K562 treated with DMSO at 1 percent for 24 hours (cell line): Measurements from ENCODE around the gene TMEM14B. TPM values are rescaled to one million over a fixed set of nuclear protein-coding genes. Genes with fewer than 3 reads are reported as not detected.

Source experiments
- total RNA-seq: library from RNA; unstranded; fragments of 300-600 nt; gene quantifications from 2 replicates; pipeline ENCODE4 v1.2.3, GENCODE V29; 2022; ENCODE audit warnings: low read depth; ENCODE audit not compliant: insufficient read depth

The TMEM14B gene
- 201 and 211 TPM in 2 replicates for total RNA-seq

GRCh38 chr6:10747251-10747972 lies at the start of gene TMEM14B:
TSS of gene TMEM14B (plus strand) at chr6:10747805. CDS start at chr6:10749246, 1,441 bp downstream.

GRCh38 chr6:10722820-10723566 lies 24.6 kb upstream of the TMEM14B start, which contains the start of gene TMEM14C:
TSS of gene TMEM14C (plus strand) at chr6:10723070. CDS start at chr6:10724614, 1,544 bp downstream.

Other genes with a start within 250 kb of the TMEM14B start
- 2.2 and 3.2 TPM in 2 replicates for gene GCNT2, start 226.5 kb upstream of the TMEM14B start, total RNA-seq
- 1.6 TPM in 1 of 2 replicates, not detected in the other for gene C6orf52, start 53.2 kb upstream of the TMEM14B start, total RNA-seq
- gene PAK1IP1, start 52.8 kb upstream of the TMEM14B start, total RNA-seq, result 17.0 and 17.8 TPM in 2 replicates
- 227 and 284 TPM in 2 replicates for gene TMEM14C, start 24.7 kb upstream of the TMEM14B start, total RNA-seq
- gene MAK, start 90.7 kb downstream of the TMEM14B start, total RNA-seq, result 0.46 and 0.73 TPM in 2 replicates
- gene GCM2, start 134.2 kb downstream of the TMEM14B start, total RNA-seq, result not detected in 2 replicates
- gene SYCP2L, start 139.2 kb downstream of the TMEM14B start, total RNA-seq, result 4.7 and 8.2 TPM in 2 replicates